Osteoblast (primary cell): Measurements from ENCODE around the gene FNBP1. TPM values are rescaled to one million over a fixed set of nuclear protein-coding genes. Genes with fewer than 3 reads are reported as not detected.

Experiments used
- DNase-seq: peaks from one replicate; pipeline ENCODE4 v3.0.0; 2011; ENCODE audit warnings: low spot score, mixed read lengths; ENCODE audit not compliant: insufficient read length; ENCODE audit errors: missing footprints
- H2AFZ ChIP-seq: 2 replicates; pipeline ENCODE4 v1.6.0; 2011; ENCODE audit warnings: mild to moderate bottlenecking, low read length
- H3K27ac ChIP-seq: 2 replicates; pipeline ENCODE4 v1.5.1; 2011; ENCODE audit warnings: mild to moderate bottlenecking, low read depth, low read length, moderate library complexity
- H3K27me3 ChIP-seq: 2 replicates; pipeline ENCODE4 v1.6.0; 2012; ENCODE audit warnings: mild to moderate bottlenecking, control low read depth, inconsistent platforms, low read length, moderate library complexity; ENCODE audit not compliant: insufficient read depth
- H3K36me3 ChIP-seq: 2 replicates; pipeline ENCODE4 v1.5.1; 2011; ENCODE audit warnings: mild to moderate bottlenecking, low read length, control low read depth, moderate library complexity; ENCODE audit not compliant: insufficient read depth
- H3K4me1 ChIP-seq: 2 replicates; pipeline ENCODE4 v1.5.1; 2011; ENCODE audit warnings: mild to moderate bottlenecking, low read length, control low read depth, moderate library complexity; ENCODE audit not compliant: insufficient read depth
- H3K4me2 ChIP-seq: 2 replicates; pipeline ENCODE4 v1.6.0; 2011; ENCODE audit warnings: mild to moderate bottlenecking, low read length; ENCODE audit not compliant: insufficient read depth
- H3K4me3 ChIP-seq: fragments of 200-600 bp; sonication (generic); 3 replicates; pipeline ENCODE4 v1.5.1; 2012; ENCODE audit warnings: mild to moderate bottlenecking, low read length, inconsistent platforms; ENCODE audit not compliant: insufficient read depth
- H3K79me2 ChIP-seq: 2 replicates; pipeline ENCODE4 v1.6.0; 2012; ENCODE audit warnings: mild to moderate bottlenecking, low read length, control low read depth, inconsistent platforms; ENCODE audit not compliant: insufficient read depth
- H3K9me3 ChIP-seq: 2 replicates; pipeline ENCODE4 v1.5.1; 2011; ENCODE audit warnings: low read depth, low read length, control low read depth
- H4K20me1 ChIP-seq: 2 replicates; pipeline ENCODE4 v1.6.0; 2012; ENCODE audit warnings: mild to moderate bottlenecking, low read length, control low read depth; ENCODE audit not compliant: insufficient read depth
- total RNA-seq: library from RNA; depleted of rRNA; stranded (reverse); fragments of >200 nt; gene quantifications from 2 replicates; pipeline ENCODE4 v1.2.3, GENCODE V29; 2012
- TF ChIP-seq, protein P1 (sequence below): IDR thresholded peaks from 2 replicates; pipeline ENCODE4 v1.5.1; 2011; ENCODE audit warnings: mild to moderate bottlenecking, low read depth, low read length, moderate library complexity; ENCODE audit errors: extremely low read depth

Gene FNBP1
- total RNA-seq, 1 donor: 31.8 TPM

GRCh38 chr9:129888293-129889121 lies 154.5 kb downstream of the FNBP1 start:
- Histone ChIP-seq H3K9me3 (no peaks in the 10 kb centered on the region), H3K79me2 (no peaks in the 10 kb centered on the region), H3K27ac (no peak overlapping the region), H3K4me2 (no peak overlapping the region), H3K36me3 (peaks cover 5% of the 10 kb centered on the region), H3K4me1 (peaks cover 33% of the 10 kb centered on the region), H4K20me1 (no peaks in the 10 kb centered on the region), H3K27me3 (no peaks in the 10 kb centered on the region), H2AFZ (no peak overlapping the region), H3K4me3 (no peak overlapping the region)
- TF ChIP-seq, protein P1, sequence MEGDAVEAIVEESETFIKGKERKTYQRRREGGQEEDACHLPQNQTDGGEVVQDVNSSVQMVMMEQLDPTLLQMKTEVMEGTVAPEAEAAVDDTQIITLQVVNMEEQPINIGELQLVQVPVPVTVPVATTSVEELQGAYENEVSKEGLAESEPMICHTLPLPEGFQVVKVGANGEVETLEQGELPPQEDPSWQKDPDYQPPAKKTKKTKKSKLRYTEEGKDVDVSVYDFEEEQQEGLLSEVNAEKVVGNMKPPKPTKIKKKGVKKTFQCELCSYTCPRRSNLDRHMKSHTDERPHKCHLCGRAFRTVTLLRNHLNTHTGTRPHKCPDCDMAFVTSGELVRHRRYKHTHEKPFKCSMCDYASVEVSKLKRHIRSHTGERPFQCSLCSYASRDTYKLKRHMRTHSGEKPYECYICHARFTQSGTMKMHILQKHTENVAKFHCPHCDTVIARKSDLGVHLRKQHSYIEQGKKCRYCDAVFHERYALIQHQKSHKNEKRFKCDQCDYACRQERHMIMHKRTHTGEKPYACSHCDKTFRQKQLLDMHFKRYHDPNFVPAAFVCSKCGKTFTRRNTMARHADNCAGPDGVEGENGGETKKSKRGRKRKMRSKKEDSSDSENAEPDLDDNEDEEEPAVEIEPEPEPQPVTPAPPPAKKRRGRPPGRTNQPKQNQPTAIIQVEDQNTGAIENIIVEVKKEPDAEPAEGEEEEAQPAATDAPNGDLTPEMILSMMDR: no peak
- no peak for DNase-seq

DNA sequence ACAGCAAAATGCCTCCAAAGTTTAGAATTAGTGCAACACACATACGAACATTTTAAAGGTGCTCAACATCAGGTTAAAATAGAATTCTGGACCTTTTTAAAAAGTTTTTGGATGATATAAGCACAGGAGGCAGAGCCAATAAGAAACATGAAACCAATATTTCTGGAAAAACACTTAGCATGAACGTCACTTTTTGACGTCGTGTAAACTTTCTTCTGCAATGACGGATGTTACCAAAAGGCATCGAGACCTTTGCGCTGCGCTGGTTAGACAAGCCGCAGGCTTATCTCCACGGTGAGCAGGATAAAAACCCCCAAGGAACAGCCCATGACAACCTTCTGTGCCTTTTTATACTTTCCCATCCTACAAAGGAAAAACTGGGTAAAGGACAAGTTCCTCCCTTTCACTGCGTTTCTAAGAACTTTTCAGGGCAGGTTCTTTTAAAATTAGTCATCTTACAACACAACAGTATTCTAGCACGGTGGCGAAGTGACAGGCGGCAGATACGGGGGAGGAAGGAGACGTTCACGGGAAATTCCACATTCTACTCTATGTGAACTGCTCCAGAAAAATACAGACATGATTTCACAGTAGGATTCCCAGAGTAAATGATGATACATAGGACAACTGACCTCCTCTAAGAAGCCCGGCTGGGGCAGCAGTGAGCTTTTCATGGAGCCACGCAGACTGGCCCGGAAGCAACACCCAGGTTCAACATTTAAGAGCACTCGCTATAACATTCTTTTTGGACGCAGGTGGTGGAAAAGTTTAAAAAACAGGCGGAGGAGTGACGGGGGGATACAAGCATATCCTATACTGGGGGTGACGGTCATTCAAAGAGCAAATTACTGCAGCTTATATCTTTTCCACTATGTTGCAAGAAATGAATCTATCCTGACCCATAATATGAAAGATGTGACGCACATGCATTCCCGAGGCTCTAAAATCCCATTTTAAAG lies 155.4 kb downstream of the FNBP1 start:
- Histone ChIP-seq H3K9me3 (no peaks in the 10 kb centered on the region), H3K4me1 (peaks cover 33% of the 10 kb centered on the region), H2AFZ (no peak overlapping the region), H3K79me2 (no peaks in the 10 kb centered on the region), H3K4me2 (no peak overlapping the region), H4K20me1 (no peaks in the 10 kb centered on the region), H3K27me3 (no peaks in the 10 kb centered on the region), H3K36me3 (peaks cover 5% of the 10 kb centered on the region), H3K27ac (no peak overlapping the region), H3K4me3 (no peak overlapping the region)
- TF ChIP-seq, protein P1: peak; percentile 35
- DNase-seq: peak; percentile 80

GRCh38 chr9:129886226-129887174 lies 156.5 kb downstream of the FNBP1 start:
- peak; percentile 58 for DNase-seq
- H4K20me1 ChIP-seq: no peaks in the 10 kb centered on the region
- H3K36me3 ChIP-seq: peaks cover 9% of the 10 kb centered on the region
- no peaks in the 10 kb centered on the region for H3K79me2 ChIP-seq
- no peak overlapping the region for H2AFZ ChIP-seq
- H3K27ac ChIP-seq: no peak overlapping the region
- peak overlapping the region; percentile 77 for H3K4me2 ChIP-seq
- H3K4me1 ChIP-seq: peaks cover 23% of the 10 kb centered on the region
- TF ChIP-seq, protein P1: no peak
- H3K9me3 ChIP-seq: no peaks in the 10 kb centered on the region
- no peaks in the 10 kb centered on the region for H3K27me3 ChIP-seq
- H3K4me3 ChIP-seq: peak overlapping the region; percentile 49
